Astrocyte of the spinal cord (primary cell): ENCODE results near the gene TJP2.

Experiments
- DNase-seq: peaks from one replicate; pipeline ENCODE4 v3.0.0; 2011; ENCODE audit warnings: low read depth, low spot score
- H3K4me3 ChIP-seq: 2 replicates; pipeline ENCODE4 v1.5.1; 2011; ENCODE audit warnings: low read depth, mild to moderate bottlenecking, low read length, moderate library complexity
- in situ Hi-C: cut with HindIII; loops from 2 replicates; pipeline ENCODE4 v1.10.0; 2017; ENCODE audit warnings: low sequenced_read_pairs
- TF ChIP-seq, protein P1 (sequence below): IDR thresholded peaks from 2 replicates; pipeline ENCODE4 v1.5.1; 2012; ENCODE audit warnings: low read depth, mild to moderate bottlenecking, low read length, inconsistent platforms

The TJP2 gene

DNA sequence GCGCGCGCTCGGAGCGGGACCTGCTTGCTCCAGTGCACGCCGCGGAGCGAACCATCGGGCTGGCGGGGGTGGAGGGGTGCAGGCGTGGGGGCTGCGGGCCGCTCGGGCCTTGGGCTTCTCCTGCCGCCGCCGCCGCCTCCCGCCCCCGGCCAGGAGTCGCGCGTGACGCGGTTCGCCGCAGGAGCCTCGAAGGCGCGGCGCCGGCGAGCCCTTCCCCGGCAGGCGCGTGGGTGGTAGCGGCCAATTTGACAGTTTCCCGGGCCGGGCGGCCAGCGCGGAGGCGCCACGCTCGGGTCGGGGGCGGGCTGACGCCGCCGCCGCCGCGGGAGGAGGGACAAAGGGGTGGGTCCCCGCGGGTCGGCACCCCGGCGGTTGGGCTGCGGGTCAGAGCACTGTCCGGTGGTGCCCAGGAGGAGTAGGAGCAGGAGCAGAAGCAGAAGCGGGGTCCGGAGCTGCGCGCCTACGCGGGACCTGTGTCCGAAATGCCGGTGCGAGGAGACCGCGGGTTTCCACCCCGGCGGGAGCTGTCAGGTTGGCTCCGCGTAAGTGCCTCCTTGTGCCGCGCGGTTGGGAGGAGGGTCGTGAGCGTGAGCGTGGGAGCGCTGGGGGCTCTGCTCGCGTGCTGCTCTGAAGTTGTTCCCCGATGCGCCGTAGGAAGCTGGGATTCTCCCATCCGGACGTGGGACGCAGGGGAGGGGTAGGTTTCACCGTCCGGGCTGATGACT is at the start of gene TJP2:
Gene TJP2, plus strand, starts transcription at position 387 of the 725 bp plus-strand sequence. Its CDS starts 96 bp downstream, at position 483.
- DNase-seq, result peak; percentile 75
- in situ Hi-C loops, result no loop called here
- peak within 1 kb of the TSS; percentile 80 for H3K4me3 ChIP-seq
- TF ChIP-seq, protein P1, sequence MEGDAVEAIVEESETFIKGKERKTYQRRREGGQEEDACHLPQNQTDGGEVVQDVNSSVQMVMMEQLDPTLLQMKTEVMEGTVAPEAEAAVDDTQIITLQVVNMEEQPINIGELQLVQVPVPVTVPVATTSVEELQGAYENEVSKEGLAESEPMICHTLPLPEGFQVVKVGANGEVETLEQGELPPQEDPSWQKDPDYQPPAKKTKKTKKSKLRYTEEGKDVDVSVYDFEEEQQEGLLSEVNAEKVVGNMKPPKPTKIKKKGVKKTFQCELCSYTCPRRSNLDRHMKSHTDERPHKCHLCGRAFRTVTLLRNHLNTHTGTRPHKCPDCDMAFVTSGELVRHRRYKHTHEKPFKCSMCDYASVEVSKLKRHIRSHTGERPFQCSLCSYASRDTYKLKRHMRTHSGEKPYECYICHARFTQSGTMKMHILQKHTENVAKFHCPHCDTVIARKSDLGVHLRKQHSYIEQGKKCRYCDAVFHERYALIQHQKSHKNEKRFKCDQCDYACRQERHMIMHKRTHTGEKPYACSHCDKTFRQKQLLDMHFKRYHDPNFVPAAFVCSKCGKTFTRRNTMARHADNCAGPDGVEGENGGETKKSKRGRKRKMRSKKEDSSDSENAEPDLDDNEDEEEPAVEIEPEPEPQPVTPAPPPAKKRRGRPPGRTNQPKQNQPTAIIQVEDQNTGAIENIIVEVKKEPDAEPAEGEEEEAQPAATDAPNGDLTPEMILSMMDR, result no peak

DNA sequence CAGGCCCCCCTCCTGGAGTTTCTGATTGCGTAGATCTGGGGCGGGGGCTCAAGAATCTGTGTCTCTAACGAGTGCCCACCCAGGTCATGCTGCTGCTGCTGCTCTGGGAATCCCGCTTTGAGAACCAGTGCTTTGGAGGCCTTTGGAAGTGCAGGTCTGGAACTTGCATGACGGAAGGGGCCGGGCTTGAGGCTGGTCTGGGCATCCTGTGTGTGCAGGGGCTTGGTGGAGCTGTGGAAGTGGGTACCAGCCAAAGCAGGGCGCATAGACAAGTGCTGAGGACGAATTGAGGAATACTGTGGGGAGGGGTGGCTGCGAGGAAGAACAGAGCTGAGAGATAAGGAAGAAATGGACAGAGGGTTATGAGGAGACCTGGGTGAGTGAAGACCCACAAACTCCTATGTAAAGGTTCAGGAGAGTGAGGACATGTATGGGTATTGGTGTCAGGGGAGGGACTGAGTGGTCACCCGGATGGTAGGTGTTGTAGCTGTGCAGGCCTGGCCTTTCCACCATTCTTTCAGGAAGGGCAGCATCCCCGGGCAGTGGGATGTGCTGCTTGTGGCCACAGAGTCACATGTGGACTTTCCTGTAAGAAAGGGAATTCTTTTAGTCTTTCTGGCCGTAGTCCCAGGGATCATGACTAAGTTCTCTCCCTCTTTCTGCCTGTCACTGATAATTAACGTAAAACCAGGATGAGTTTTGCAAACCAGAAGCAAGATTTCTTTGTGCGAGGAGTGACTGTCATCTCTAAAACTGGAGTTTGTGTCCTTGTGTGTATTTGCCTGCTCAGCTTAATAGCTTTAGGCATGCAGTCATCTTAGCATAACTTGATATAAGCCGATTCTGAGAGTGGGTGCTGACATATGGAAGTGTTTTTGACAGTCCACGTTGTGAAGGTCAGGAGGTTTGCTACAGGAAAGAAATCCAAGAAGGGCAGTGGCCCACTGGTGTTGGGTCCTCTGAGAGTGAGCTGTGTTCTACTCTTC is 43.3 kb upstream of the TJP2 start:
- no peak overlapping the region for H3K4me3 ChIP-seq
- in situ Hi-C loops, result no loop called here
- DNase-seq, result peak; percentile 81
- TF ChIP-seq, protein P1, result no peak

- in situ Hi-C loops, result no loop called here
- no peak overlapping the region for H3K4me3 ChIP-seq
- peak; percentile 87 for DNase-seq
- TF ChIP-seq, protein P1, result no peak
Observed at GRCh38 chr9:69131682-69132081, 42.4 kb upstream of the TJP2 start.

- TF ChIP-seq, protein P1, result no peak
- no peak overlapping the region for H3K4me3 ChIP-seq
- no peak for DNase-seq
- in situ Hi-C loops, result no loop called here
Observed at GRCh38 chr9:69132361-69132760, 41.7 kb upstream of the TJP2 start.

DNA sequence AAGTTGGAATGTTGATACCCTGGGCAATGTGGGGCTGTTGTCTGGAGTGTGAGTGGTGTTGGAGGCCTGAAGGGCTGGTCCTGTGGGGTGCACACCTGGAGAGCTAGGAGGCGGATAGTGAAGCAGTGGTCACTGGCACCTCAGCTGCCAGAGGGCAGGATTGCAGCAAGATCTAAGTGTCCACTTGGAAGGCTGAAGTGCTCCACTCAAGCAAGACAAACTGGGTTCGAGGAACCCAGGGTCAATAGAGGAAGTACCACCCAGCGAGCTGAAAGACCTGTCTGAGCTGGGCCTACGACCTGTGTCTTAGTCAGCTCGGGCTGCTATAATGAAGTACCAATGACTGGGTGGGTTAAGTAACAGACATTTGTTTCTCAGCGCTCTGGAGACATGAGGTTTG is 39.7 kb upstream of the TJP2 start:
- no peak for DNase-seq
- TF ChIP-seq, protein P1, result no peak
- no peak overlapping the region for H3K4me3 ChIP-seq
- in situ Hi-C loops, result no loop called here

- H3K4me3 ChIP-seq, result no peak overlapping the region
- no peak for DNase-seq
- TF ChIP-seq, protein P1, result no peak
- in situ Hi-C loops, result no loop called here
Observed at GRCh38 chr9:69136185-69136584, 37.9 kb upstream of the TJP2 start.
